Ishikawa (cell line): ENCODE data around the gene PARD3B.

ENCODE experiments used
- EGR1 ChIP-seq: IDR thresholded peaks from 2 replicates; pipeline ENCODE4 v1.6.1; 2012
- TAF1 ChIP-seq: IDR thresholded peaks from 2 replicates; pipeline ENCODE4 v1.6.1; 2012; ENCODE audit warnings: low read depth, mild to moderate bottlenecking
- TCF12 ChIP-seq: IDR thresholded peaks from 2 replicates; pipeline ENCODE4 v1.6.1; 2012; ENCODE audit warnings: low read depth
- TF ChIP-seq, protein P1 (sequence below): IDR thresholded peaks from 2 replicates; pipeline ENCODE4 v1.6.1; 2012; ENCODE audit warnings: low read depth, mild to moderate bottlenecking

DNA sequence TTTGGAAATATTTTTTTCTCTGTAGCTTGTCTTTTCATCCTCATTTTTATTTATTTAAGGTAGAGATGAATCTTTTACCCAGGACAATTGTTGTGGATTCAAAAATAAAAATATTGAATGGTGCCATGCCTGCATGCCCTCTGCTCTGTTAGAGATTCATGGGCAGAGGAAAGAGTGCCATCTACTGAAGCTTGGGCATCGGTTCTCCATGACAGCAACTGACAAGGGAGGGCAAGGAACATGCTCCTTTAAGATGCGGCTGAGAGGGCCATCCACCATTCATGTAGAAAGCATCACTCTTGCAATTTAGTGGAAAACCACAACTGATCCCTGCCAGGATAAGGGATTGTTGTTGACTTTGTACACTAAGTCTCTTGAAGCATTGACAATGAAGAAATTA lies 79.9 kb downstream of the PARD3B start:
- TF ChIP-seq, protein P1, sequence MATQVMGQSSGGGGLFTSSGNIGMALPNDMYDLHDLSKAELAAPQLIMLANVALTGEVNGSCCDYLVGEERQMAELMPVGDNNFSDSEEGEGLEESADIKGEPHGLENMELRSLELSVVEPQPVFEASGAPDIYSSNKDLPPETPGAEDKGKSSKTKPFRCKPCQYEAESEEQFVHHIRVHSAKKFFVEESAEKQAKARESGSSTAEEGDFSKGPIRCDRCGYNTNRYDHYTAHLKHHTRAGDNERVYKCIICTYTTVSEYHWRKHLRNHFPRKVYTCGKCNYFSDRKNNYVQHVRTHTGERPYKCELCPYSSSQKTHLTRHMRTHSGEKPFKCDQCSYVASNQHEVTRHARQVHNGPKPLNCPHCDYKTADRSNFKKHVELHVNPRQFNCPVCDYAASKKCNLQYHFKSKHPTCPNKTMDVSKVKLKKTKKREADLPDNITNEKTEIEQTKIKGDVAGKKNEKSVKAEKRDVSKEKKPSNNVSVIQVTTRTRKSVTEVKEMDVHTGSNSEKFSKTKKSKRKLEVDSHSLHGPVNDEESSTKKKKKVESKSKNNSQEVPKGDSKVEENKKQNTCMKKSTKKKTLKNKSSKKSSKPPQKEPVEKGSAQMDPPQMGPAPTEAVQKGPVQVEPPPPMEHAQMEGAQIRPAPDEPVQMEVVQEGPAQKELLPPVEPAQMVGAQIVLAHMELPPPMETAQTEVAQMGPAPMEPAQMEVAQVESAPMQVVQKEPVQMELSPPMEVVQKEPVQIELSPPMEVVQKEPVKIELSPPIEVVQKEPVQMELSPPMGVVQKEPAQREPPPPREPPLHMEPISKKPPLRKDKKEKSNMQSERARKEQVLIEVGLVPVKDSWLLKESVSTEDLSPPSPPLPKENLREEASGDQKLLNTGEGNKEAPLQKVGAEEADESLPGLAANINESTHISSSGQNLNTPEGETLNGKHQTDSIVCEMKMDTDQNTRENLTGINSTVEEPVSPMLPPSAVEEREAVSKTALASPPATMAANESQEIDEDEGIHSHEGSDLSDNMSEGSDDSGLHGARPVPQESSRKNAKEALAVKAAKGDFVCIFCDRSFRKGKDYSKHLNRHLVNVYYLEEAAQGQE: no peak
- no peak for TF ChIP-seq EGR1
- TF ChIP-seq TCF12: no peak
- no peak for TF ChIP-seq TAF1
